Lower lobe of right lung (tissue), 2 donors: ENCODE data around the gene NDUFV1. TPM values are rescaled to one million over a fixed set of nuclear protein-coding genes. Genes with fewer than 3 reads are reported as not detected.
"Not testable (repeated sequence)": the region's sequence is repeated elsewhere in the genome, so short reads cannot be mapped to it uniquely, and the experiment has no call there.

ENCODE experiments used
- ATAC-seq, 2 donors: fragments of 200-7000 bp; cut with Tn5 transposase; one replicate each; pipeline ENCODE4 v1.9.1; 2020 to 2022; ENCODE audit warnings: mild to moderate bottlenecking in 2 of 2, moderate library complexity in 2 of 2
- DNase-seq: peaks from one replicate; pipeline ENCODE4 v3.0.0-alpha.2; 2020
- H3K27ac ChIP-seq: fragments of 200-600 bp; one replicate; pipeline ENCODE4 v1.8.0; 2022
- H3K27me3 ChIP-seq: fragments of 200-600 bp; one replicate; pipeline ENCODE4 v1.8.0; 2022; ENCODE audit warnings: low read depth
- H3K36me3 ChIP-seq: fragments of 200-600 bp; one replicate; pipeline ENCODE4 v1.8.0; 2022; ENCODE audit warnings: mild to moderate bottlenecking
- H3K4me1 ChIP-seq: fragments of 200-600 bp; one replicate; pipeline ENCODE4 v1.8.0; 2022
- H3K4me3 ChIP-seq: fragments of 200-600 bp; one replicate; pipeline ENCODE4 v1.8.0; 2022; ENCODE audit warnings: mild to moderate bottlenecking
- H3K9me3 ChIP-seq: fragments of 200-600 bp; one replicate; pipeline ENCODE4 v1.8.0; 2022
- intact Hi-C: fragments of 100-400 bp; cut with DNase I; formaldehyde crosslinking; loops from one replicate; pipeline ENCODE4 v1.11.0; 2022
- total RNA-seq: library from RNA; stranded (reverse); fragmentation: NEBNext Ultra II Directional; extraction: Animal tissue kit (Norgen Biotek cat#: 25700); gene quantifications from one replicate; pipeline ENCODE4 v1.2.1, GENCODE V29; 2021
- TF ChIP-seq, protein P1 (sequence below): fragments of 200-600 bp; IDR thresholded peaks from one replicate; pipeline ENCODE4 v1.8.0; 2022; ENCODE audit warnings: antibody characterized with exemption, mild to moderate bottlenecking
- donor health status: DM: no; HTN: yes; CAD: no; lungs with severe emphysema.

The NDUFV1 gene
- total RNA-seq, 1 donor from 2014 or later: 143 TPM

DNA sequence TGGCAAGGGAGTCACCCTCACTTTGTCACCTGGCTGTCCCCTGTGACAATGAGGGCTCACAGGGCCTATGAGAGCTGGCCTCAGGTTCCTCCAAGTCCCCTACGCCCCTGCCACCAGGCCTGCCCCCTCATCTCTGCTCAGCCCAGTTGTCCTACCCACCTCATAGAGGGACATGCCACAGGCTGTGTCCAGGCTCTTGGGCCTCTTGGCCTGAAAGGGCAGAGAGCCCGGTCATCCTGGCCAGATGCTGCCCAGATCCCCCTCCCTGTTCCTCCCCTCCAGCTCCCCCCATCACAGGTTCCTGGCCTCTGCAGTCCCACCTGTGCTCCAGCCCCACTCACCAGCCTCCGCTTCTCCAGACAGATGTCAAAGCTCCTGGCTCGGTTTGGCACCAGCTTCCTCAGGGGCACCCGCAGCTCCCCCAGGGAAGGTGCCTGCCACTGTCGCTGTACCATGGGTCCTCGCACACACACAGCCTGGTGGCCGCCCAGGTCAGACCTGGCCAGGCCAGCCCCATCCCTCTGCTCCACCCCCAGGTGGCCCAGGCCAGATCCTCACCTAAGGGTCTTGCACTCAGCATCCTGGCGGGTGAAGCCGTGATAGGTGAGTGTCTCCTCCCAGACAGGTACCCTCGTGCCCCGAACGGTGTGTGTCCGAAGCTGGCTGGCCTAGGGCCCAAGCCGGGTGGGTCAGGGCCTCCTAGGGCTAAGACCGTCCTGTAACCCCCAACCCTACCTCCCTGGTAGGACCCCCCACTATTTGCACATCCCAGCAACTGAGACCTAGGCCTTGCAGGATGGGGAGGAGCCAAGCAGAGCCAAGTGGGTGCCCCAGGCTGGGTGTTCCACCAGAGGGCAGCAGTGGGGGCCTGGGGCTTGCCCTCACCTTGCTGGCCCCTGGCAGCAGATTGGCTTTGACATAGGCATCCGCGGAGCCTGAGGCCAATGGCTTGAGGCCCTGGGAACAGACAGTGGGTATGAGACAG lies 8.3 kb downstream of the NDUFV1 start:
- Histone ChIP-seq H3K36me3 (peaks cover 32% of the 10 kb centered on the region), H3K27ac (peak overlapping the region; percentile 85), H3K27me3 (peaks cover 6% of the 10 kb centered on the region), H3K4me3 (no peak overlapping the region), H3K9me3 (no peaks in the 10 kb centered on the region), H3K4me1 (peaks cover 14% of the 10 kb centered on the region)
- peak; percentile 65 for DNase-seq
- TF ChIP-seq, protein P1, sequence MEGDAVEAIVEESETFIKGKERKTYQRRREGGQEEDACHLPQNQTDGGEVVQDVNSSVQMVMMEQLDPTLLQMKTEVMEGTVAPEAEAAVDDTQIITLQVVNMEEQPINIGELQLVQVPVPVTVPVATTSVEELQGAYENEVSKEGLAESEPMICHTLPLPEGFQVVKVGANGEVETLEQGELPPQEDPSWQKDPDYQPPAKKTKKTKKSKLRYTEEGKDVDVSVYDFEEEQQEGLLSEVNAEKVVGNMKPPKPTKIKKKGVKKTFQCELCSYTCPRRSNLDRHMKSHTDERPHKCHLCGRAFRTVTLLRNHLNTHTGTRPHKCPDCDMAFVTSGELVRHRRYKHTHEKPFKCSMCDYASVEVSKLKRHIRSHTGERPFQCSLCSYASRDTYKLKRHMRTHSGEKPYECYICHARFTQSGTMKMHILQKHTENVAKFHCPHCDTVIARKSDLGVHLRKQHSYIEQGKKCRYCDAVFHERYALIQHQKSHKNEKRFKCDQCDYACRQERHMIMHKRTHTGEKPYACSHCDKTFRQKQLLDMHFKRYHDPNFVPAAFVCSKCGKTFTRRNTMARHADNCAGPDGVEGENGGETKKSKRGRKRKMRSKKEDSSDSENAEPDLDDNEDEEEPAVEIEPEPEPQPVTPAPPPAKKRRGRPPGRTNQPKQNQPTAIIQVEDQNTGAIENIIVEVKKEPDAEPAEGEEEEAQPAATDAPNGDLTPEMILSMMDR: peak; percentile 49
- ATAC-seq: peak; percentile 62 to 69
- intact Hi-C loops: no loop called here

DNA sequence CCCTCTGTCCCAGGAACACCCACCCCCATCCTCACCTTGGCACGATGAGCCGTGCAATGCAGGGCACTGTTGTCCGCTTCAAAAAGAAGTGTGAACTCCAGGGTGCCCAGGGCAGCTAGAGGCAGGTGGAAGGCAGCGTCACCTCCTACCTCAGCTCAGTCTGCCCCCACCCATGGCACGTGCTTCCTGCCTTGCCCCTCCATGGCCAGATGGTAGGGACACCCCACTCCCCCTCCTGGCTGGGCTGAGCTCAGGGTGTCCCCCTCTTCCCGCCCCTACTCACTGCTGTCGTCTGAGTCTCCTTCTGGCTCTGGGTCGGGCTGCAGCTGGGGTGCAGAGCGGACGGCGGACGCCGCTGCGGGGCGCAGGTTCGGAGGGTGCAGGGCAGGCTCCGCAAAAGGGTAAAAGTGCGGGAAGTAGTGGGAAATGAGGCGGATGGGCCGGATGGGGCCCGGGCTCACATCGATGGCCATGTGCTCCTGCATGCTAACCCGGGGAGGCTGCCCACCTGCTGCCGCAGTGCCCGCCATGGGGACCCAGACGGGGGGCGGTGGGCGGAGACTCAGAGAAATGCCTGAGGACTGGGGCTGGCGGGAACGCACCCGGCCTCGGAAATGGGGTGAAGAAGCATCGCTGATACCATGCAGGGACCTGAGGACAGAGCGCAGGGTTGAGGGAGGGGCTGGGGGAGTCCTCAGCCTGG lies 9.1 kb downstream of the NDUFV1 start:
- H3K27ac ChIP-seq: no peak overlapping the region
- ATAC-seq (no peak), DNase-seq (peak; percentile 40)

DNA sequence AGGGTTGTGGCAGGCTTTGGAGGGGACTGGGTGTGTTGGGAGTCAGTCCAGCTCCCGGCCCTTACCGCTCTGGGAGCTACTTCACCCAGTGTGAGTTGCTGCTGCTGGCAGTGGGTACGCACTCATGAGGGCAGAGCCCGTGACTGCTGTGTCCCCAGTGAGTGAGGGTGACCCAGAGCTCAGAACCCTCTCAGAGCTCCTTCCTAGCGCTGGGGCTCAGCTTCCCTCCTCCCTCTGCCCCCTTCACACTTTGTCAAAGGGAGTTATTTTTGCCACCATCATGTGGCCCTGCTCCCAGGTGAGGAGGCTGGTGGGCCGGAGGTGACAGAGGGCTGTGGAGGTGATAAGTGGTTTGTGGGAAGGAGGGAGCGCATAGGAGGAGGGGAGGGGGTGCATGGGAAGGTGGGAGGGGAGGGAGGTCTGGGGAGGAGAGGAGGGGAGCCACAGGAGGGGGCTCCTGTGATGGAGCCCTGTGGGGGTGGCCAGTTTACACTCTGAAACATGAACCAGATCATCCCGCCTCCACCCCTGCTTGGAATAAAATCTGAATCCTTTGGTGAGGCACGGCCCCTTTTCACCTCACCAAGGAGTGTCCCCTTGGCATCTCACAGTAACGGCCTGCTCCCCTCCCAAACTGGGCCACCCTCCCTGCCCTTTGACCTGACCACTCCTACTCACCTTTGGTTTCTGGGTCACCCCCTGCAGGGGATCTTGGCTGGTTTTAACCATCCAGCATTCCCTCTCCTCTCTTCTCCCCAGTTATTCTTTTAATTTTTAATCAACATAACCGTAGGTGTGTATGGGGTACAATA lies 9.9 kb downstream of the NDUFV1 start:
- ATAC-seq (peak in 1 of 2 donors; percentile 3), DNase-seq (no peak)
- Histone ChIP-seq H3K27ac (no peak overlapping the region), H3K36me3 (peaks cover 15% of the 10 kb centered on the region), H3K27me3 (peaks cover 6% of the 10 kb centered on the region), H3K4me1 (peaks cover 14% of the 10 kb centered on the region), H3K4me3 (no peak overlapping the region), H3K9me3 (no peaks in the 10 kb centered on the region)
- TF ChIP-seq, protein P1: no peak
- intact Hi-C loops: no loop called here

More for the DNA sequence above, 9.1 kb downstream of the NDUFV1 start:
- Histone ChIP-seq H3K4me3 (no peak overlapping the region), H3K4me1 (peaks cover 14% of the 10 kb centered on the region), H3K36me3 (peaks cover 23% of the 10 kb centered on the region), H3K9me3 (no peaks in the 10 kb centered on the region), H3K27me3 (peaks cover 6% of the 10 kb centered on the region)
- intact Hi-C loops: no loop called here
- TF ChIP-seq, protein P1: no peak

DNA sequence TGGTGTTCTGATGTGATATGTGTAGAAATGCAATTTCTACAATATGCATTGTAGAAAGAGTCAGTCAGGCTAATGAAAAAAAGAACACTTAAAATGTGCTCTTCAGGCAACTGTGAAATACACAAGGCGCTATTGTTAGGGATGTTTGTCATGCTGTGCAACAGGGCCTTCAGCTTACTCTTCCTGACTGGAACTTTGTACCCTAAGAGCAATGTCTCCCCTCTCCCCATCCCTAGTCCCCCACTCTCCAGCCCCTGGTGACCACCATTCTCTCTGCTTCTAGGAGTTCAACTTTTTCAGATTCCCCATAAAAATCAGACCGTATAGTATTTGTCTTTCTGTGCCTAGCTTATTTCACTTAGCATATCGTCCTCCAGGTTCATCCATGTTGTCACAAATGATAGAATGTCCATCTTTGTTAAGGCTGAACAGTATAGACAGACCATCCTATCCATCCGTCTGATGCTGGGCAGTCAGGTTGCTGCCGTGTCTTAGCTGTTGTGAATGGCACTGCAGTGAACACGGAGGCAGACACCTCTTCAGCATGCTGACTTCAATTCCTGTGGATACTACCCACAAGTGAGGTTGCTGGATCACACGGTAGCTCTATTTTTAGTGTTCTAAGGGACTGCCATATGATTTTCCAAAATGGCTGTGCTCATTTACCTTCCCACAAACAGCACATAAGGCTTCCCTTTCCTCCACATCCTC lies 10.7 kb downstream of the NDUFV1 start:
- Histone ChIP-seq H3K36me3 (peaks cover 8% of the 10 kb centered on the region), H3K9me3 (no peaks in the 10 kb centered on the region), H3K27me3 (peaks cover 6% of the 10 kb centered on the region), H3K4me3 (no peak overlapping the region), H3K27ac (no peak overlapping the region), H3K4me1 (peaks cover 14% of the 10 kb centered on the region)
- intact Hi-C loops: no loop called here
- no peak for ATAC-seq
- no peak for DNase-seq
- TF ChIP-seq, protein P1: no peak

DNA sequence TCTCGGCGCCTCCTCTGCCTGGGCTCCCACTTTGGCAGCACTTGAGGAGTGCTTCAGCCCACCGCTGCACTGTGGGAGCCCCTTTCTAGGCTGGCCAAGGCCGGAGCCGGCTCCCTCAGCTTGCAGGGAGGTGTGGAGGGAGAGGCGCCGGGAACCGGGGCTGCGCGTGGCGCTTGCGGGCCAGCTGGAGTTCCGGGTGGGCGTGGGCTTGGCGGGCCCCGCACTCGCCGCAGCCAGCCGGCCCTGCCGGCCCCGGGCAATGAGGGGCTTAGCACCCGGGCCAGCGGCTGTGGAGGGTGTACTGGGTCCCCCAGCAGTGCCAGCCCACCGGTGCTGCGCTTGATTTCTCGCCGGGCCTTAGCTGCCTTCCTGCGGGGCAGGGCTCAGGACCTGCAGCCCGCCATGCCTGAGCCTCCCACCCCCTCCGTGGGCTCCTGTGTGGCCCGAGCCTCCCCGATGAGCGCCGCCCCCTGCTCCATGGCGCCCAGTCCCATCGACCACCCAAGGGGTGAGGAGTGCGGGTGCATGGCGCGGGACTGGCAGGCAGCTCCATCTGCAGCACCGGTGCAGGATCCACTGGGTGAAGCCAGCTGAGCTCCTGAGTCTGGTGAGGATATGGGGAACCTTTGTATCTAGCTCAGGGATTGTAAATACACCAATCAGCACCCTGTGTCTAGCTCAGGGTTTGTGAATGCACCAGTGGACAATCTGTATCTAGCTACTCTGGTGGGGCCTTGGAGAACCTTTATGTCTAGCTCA lies 12.3 kb downstream of the NDUFV1 start:
- H3K27me3 ChIP-seq, H3K27ac ChIP-seq, H3K36me3 ChIP-seq, intact Hi-C loops, H3K9me3 ChIP-seq, H3K4me1 ChIP-seq, ATAC-seq, H3K4me3 ChIP-seq, DNase-seq: not testable (repeated sequence)

DNA sequence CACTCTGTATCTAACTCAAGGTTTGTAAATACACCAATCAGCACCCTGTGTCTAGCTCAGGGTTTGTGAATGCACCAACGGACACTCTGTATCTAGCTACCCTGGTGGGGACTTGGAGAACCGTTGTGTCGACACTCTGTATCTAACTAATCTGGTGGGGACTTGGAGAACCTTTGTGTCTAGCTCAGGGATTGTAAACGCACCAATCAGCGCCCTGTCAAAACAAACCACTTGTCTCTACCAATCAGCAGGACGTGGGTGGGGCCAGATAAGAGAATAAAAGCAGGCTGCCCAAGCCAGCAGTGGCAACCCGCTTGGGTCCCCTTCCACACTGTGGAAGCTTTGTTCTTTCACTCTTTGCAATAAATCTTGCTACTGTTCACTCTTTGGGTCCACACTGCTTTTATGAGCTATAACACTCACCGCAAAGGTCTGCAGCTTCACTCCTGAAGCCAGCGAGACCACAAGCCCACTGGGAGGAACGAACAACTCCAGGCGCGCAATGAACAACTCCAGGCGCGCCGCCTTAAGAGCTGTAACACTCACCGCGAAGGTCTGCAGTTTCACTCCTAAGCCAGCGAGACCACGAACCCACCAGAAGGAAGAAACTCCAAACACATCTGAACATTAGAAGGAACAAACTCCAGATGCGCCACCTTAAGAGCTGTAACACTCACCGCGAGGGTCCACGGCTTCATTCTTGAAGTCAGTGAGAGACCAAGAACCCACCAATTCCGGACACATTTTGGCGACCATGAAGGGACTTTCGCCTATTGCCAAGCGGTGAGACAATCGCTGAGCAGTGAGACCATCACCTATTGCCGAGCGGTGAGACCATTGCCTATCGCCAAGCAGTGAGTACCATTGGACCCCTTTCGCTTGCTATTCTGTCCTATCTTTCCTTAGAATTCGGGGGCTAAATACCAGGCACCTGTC lies 13.2 kb downstream of the NDUFV1 start:
- H3K27me3 ChIP-seq, H3K4me3 ChIP-seq, H3K9me3 ChIP-seq, H3K4me1 ChIP-seq, H3K27ac ChIP-seq, DNase-seq, ATAC-seq, H3K36me3 ChIP-seq, intact Hi-C loops: not testable (repeated sequence)

DNA sequence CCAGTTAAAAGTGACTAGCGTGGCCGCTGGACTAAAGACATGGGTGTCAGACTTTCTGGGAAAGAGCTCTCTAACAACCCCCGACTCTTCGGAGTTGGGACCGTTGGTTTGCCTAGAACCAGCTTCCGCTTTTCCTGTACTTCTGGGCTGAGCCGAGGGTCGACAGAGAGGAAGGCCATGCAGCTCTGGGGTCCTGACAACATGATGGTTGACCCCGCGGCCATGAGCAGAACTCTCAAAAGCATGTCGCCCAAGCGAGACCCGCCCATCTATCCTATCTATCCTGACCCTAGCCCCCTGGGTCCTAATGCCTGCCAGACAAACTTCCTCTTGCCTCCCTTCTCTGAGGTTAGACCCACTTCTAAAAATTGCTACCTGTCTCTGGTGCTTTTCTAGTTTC lies 13.9 kb downstream of the NDUFV1 start:
- H3K27ac ChIP-seq, intact Hi-C loops, ATAC-seq, H3K9me3 ChIP-seq, H3K36me3 ChIP-seq, H3K4me1 ChIP-seq, DNase-seq, H3K27me3 ChIP-seq, H3K4me3 ChIP-seq: not testable (repeated sequence)
